ENCODE results near the gene MANBA.

Gene MANBA

GRCh38 chr4:102625232-102625930, 135.4 kb downstream of the MANBA start:
- in situ Hi-C loops (cut with HindIII; ENCODE audit: low sequenced_read_pairs): no loop called here

GRCh38 chr4:102624505-102624904, 136.3 kb downstream of the MANBA start:
- in situ Hi-C loops (cut with HindIII; ENCODE audit: low sequenced_read_pairs): loop anchor here (25.0 kb wide), 1 partner anchor 388 kb away; the partner anchor contains the start of gene SLC9B1

- in situ Hi-C loops (cut with HindIII; ENCODE audit: low sequenced_read_pairs): loop anchor here (25.0 kb wide), 1 partner anchor 389 kb away; the partner anchor contains the start of gene SLC9B1
These were observed 137.1 kb downstream of the MANBA start for GRCh38 chr4:102623622-102624021.

DNA sequence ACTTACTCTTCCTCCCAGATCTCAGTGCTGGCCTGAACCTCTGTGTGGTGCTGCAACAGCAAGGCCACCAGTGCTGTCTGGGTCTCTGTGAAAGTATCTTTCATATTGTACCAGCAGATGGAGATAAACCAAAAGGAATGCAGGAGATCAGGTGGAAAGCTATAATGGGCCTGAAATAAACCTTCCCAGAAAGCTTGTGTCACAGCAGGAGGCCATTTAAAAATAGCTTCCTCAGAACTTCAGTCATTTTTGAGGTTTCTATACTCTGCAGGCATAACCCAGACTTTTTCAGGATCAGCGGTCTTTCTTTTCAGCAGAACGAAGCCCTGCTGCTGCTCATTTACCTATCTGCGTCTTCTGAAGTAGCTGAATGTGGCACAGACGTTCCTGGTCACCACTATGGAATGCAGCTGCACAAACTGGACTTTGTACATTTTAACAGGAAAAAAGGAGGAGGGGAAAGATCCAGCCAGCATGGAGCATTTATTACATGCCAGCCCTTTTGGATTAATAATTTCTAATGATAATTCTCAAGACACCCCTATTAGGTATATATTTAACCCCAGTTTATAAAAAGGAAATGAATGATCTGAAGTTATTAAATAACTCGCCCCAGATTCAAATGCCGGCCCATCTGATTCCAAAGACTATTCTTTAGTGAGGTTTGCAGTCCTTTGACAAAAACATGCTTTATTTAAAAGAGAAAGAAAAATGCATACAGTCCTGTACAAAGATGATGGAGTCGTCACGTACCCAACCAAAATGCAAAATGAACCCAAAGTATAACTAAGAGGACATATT, 139.9 kb downstream of the MANBA start:
- in situ Hi-C loops (cut with HindIII; ENCODE audit: low sequenced_read_pairs): loop anchor here (25.0 kb wide), 1 partner anchor 391 kb away; the partner anchor contains the start of gene SLC9B1

DNA sequence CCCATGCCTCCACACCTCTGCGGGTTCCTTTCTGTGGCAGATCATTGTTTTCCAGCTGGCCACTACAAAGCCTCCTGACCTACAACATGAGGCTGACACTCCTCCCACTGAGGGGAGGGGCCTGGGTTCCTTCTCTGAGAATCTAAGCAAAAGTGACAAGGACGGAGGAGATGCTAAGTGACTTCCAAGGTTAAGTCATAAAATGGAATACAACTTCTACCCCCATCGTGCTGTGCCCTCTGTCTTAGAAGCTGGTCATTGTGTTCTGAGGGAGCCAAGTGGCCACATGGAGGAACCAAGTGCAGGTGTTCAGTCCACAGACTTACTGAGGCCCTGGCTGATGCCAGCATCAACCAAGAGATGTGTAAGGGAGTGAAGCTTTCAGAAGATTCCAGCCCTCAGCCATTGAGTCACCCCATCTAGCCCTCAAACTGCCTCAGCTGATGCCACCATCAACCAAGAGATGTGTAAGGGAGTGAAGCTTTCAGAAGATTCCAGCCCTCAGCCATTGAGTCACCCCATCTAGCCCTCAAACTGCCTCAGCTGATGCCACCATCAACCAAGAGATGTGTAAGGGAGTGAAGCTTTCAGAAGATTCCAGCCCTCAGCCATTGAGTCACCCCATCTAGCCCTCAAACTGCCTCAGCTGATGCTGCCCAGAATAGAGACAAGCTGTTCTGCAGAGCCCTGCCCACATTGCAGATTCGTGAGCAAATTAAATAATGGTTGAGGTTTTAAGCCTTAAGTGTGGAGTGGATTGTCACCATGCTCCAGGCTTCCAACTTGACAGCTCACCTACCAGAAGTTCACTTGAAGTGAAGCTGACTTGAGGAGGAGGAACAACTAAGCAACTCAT, 140.8 kb downstream of the MANBA start:
- in situ Hi-C loops (cut with HindIII; ENCODE audit: low sequenced_read_pairs): loop anchor here (25.0 kb wide), 1 partner anchor 392 kb away; the partner anchor contains the start of gene SLC9B1

GRCh38 chr4:102619021-102619420, 141.7 kb downstream of the MANBA start:
- in situ Hi-C loops (cut with HindIII; ENCODE audit: low sequenced_read_pairs): loop anchor here (25.0 kb wide), 1 partner anchor 393 kb away; the partner anchor contains the start of gene SLC9B1

GRCh38 chr4:102616636-102617035, 144.1 kb downstream of the MANBA start:
- in situ Hi-C loops (cut with HindIII; ENCODE audit: low sequenced_read_pairs): loop anchor here (25.0 kb wide), 1 partner anchor 396 kb away; the partner anchor contains the start of gene SLC9B1

DNA sequence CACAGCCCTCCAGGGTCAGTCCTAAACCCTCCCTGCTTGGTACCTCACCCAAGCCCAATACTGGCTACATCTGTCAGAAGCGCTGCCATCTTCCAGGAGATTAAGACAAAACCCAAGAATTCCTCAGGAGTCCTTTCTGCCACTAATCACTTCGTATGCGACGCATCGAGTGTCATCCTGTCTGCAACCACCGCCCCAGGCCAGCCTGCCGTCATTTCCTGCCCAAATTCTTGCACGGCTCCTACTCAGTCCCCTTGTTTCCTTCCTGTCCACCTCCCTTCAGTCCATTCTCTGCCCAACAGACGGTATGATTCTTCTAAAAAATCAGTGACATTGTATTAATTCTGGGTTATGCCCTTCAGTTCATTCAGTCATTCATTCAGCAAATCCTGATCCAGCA, 146.0 kb downstream of the MANBA start:
- in situ Hi-C loops (cut with HindIII; ENCODE audit: low sequenced_read_pairs): loop anchor here (25.0 kb wide), 1 partner anchor 398 kb away; the partner anchor contains the start of gene SLC9B1

DNA sequence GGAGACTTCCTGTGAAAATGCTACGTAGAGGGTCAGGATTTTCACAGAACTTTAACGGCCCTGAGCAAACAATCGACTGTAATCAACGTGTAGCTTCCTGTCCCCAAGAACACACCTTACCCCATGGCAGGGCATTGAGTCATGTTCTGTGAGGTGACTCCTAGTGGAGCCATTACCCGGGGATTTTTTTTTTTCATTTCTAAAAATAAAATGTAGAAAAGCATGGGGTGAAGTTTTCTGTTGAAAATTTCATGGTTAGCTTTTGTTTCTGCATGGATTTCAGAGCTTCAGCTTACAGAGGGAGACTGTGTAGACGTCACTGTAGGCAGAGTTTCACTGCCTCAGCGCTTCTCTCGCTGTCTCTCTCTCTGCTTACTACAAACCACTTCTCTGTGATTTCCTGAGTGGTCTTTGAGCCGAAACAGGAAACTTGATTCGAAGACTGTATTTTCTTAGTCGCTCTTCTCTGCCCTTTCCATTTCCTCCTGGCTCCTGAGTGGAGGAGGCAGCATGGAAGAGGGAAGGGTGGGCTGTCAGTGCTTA, 147.9 kb downstream of the MANBA start:
- in situ Hi-C loops (cut with HindIII; ENCODE audit: low sequenced_read_pairs): loop anchor here (25.0 kb wide), 1 partner anchor 399 kb away; the partner anchor contains the start of gene SLC9B1

GRCh38 chr4:102612210-102612609, 148.6 kb downstream of the MANBA start:
- in situ Hi-C loops (cut with HindIII; ENCODE audit: low sequenced_read_pairs): loop anchor here (25.0 kb wide), 1 partner anchor 400 kb away; the partner anchor contains the start of gene SLC9B1

- in situ Hi-C loops (cut with HindIII; ENCODE audit: low sequenced_read_pairs): loop anchor here (25.0 kb wide), 1 partner anchor 402 kb away; the partner anchor contains the start of gene SLC9B1
These were observed 150.3 kb downstream of the MANBA start for GRCh38 chr4:102610476-102610875.

GRCh38 chr4:102610007-102610406, 150.8 kb downstream of the MANBA start:
- in situ Hi-C loops (cut with HindIII; ENCODE audit: low sequenced_read_pairs): loop anchor here (25.0 kb wide), 1 partner anchor 402 kb away; the partner anchor contains the start of gene SLC9B1

- in situ Hi-C loops (cut with HindIII; ENCODE audit: low sequenced_read_pairs): loop anchor here (25.0 kb wide), 1 partner anchor 404 kb away; the partner anchor contains the start of gene SLC9B1
These were observed 152.6 kb downstream of the MANBA start for GRCh38 chr4:102608190-102608589.

DNA sequence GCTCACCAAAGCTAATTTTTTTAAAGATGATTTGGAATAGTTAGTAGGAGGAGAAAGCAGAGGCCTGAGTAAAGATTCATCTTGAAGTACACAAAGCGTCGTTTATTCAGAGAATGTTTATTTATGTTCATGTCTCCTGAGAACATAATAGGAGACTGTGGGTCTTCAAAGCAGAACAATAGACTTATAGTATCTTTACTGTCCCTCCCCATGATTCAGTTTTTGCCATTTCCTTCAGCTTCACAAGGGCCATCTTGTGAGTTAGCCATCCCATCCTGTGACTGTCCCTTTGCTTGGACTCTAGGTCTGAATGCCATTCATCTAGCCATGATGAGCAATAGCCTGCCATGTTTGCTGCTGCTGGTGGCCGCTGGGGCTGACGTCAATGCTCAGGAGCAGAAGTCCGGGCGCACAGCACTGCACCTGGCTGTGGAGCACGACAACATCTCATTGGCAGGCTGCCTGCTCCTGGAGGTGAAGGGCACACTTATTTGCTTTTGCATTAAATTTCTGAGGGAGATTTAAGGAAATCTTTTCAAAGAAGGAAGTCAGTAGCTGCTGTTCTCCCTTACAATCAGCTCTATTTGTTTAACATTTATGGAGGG, 153.8 kb downstream of the MANBA start:
- in situ Hi-C loops (cut with HindIII; ENCODE audit: low sequenced_read_pairs): loop anchor here (25.0 kb wide), 1 partner anchor 405 kb away; the partner anchor contains the start of gene SLC9B1

DNA sequence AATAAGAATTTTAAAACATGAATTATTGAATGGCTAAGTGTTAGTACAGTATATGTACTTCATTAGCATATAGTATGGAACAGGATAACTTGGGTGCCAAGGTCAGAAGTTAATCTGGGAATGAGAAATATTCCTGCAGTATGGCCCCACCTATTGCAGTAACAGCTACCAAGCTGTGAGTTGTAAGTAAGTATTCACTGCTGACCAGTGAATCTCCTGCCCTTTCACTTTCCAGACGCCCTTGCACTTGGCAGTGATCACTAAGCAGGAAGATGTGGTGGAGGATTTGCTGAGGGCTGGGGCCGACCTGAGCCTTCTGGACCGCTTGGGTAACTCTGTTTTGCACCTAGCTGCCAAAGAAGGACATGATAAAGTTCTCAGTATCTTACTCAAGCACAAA, 154.5 kb downstream of the MANBA start:
- in situ Hi-C loops (cut with HindIII; ENCODE audit: low sequenced_read_pairs): loop anchor here (25.0 kb wide), 1 partner anchor 406 kb away; the partner anchor contains the start of gene SLC9B1

GRCh38 chr4:102604222-102604940, 156.4 kb downstream of the MANBA start:
- in situ Hi-C loops (cut with HindIII; ENCODE audit: low sequenced_read_pairs): loop anchor here (25.0 kb wide), 1 partner anchor 408 kb away; the partner anchor contains the start of gene SLC9B1

DNA sequence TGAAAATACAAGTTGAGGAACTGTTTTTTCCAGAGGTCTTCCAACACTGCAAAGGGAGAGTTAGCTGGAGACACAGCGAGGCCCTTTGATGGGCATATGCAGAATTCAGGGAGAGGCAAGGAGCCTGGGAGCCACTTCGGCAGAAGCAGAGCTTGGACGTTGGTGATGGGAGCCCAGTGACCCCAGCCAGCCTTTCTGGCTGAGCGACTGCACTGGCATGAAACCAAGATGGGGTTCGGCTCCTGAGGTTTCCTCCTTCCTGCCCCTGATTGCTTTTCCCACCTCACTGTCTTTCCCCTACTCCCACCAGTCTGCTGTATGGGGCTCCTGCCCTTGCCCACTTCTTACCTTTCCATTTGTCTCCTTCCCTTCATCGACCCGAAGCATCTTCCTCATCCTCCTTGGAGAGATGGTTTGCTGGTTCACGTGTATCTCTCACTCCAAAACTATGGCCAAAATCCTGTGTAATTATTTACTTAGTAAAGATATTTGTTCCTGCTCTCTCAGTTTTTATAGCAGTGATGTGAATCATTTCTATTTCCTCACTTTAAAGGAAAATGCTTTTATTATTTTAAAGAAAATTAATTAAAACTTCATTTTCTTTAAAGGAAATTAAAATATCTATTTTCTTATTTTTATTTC, 159.1 kb downstream of the MANBA start:
- in situ Hi-C loops (cut with HindIII; ENCODE audit: low sequenced_read_pairs): loop anchor here (25.0 kb wide), 1 partner anchor 411 kb away; the partner anchor contains the start of gene SLC9B1

- in situ Hi-C loops (cut with HindIII; ENCODE audit: low sequenced_read_pairs): loop anchor here (25.0 kb wide), 1 partner anchor 412 kb away; the partner anchor contains the start of gene SLC9B1
These were observed 160.1 kb downstream of the MANBA start for GRCh38 chr4:102600689-102601088.

Data from DLD1 (cell line).